Right atrium auricular region (tissue), 2 donors: ENCODE measurements around the gene KRT4. TPM values are rescaled to one million over a fixed set of nuclear protein-coding genes. Genes with fewer than 3 reads are reported as not detected.

Source experiments
- DNase-seq: peaks from one replicate; pipeline ENCODE4 v3.0.0-alpha.2; 2019; ENCODE audit warnings: low spot score
- H3K27ac ChIP-seq, 2 donors: fragments of 200-600 bp; sonication (generic); 1 replicate in 1 of 2; 2 replicates in 1 of 2; pipeline ENCODE4 v1.5.1; 2016 to 2019
- H3K27me3 ChIP-seq, 2 donors: fragments of 200-600 bp; sonication (generic); one replicate each; pipeline versions ENCODE4 v1.5.1 to v1.6.0; 2017 to 2019
- H3K36me3 ChIP-seq: fragments of 200-600 bp; sonication (generic); one replicate; pipeline ENCODE4 v1.5.1; 2016
- H3K4me1 ChIP-seq, 2 donors: fragments of 200-600 bp; sonication (generic); one replicate each; pipeline versions ENCODE4 v1.5.1 to v1.6.0; 2017 to 2019
- H3K4me3 ChIP-seq, 2 donors: fragments of 200-600 bp; sonication (generic); 1 replicate in 1 of 2; 2 replicates in 1 of 2; pipeline ENCODE4 v1.5.1; 2017 to 2019; ENCODE audit warnings: mild to moderate bottlenecking in 1 of 2, moderate library complexity in 1 of 2
- H3K9me3 ChIP-seq, 2 donors: fragments of 200-600 bp; sonication (generic); one replicate each; pipeline ENCODE4 v1.5.1; 2019
- CTCF ChIP-seq, 2 donors: fragments of 200-600 bp; sonication (generic); IDR thresholded peaks; one replicate each; pipeline ENCODE4 v1.5.1; 2019; ENCODE audit warnings: antibody characterized with exemption in 2 of 2
- total RNA-seq, 2 donors: library from RNA; depleted of rRNA; stranded (reverse); fragments of >200 nt; gene quantifications; one replicate each; pipeline ENCODE4 v1.1.0, GENCODE V29; 2016

The KRT4 gene
- total RNA-seq, 2 donors from 2014 or later, result not detected

- H3K4me1 ChIP-seq, result no peaks in the 10 kb centered on the region
- no peak for DNase-seq
- H3K36me3 ChIP-seq, result no peaks in the 10 kb centered on the region
- no peak for TF ChIP-seq CTCF (IDR thresholded peaks at IDR 0.05)
- no peaks in the 10 kb centered on the region for H3K9me3 ChIP-seq
- H3K27me3 ChIP-seq, result no peaks in the 10 kb centered on the region
- no peak overlapping the region for H3K4me3 ChIP-seq
- no peak overlapping the region for H3K27ac ChIP-seq
Measured at GRCh38 chr12:52818388-52818787, 4.5 kb upstream of the KRT4 start.

- Histone ChIP-seq H3K27me3 (no peaks in the 10 kb centered on the region), H3K9me3 (no peaks in the 10 kb centered on the region), H3K4me1 (no peaks in the 10 kb centered on the region), H3K27ac (no peak overlapping the region), H3K36me3 (no peaks in the 10 kb centered on the region), H3K4me3 (no peak overlapping the region)
- no peak for DNase-seq
- no peak for TF ChIP-seq CTCF (IDR thresholded peaks at IDR 0.05)
Measured at GRCh38 chr12:52817699-52818238, 3.9 kb upstream of the KRT4 start.

GRCh38 chr12:52817003-52817698 lies 3.2 kb upstream of the KRT4 start:
- H3K27me3 ChIP-seq, result no peaks in the 10 kb centered on the region
- no peaks in the 10 kb centered on the region for H3K4me1 ChIP-seq

GRCh38 chr12:52815676-52816588 lies 2.0 kb upstream of the KRT4 start:
- Histone ChIP-seq H3K4me1 (no peaks in the 10 kb centered on the region), H3K36me3 (no peaks in the 10 kb centered on the region), H3K27ac (no peak overlapping the region), H3K27me3 (no peaks in the 10 kb centered on the region), H3K9me3 (no peaks in the 10 kb centered on the region), H3K4me3 (no peak overlapping the region)
- TF ChIP-seq CTCF (IDR thresholded peaks at IDR 0.05), result no peak
- no peak for DNase-seq

More at GRCh38 chr12:52817003-52817698, 3.2 kb upstream of the KRT4 start:
- no peak overlapping the region for H3K27ac ChIP-seq
- no peak for TF ChIP-seq CTCF (IDR thresholded peaks at IDR 0.05)
- H3K9me3 ChIP-seq, result no peaks in the 10 kb centered on the region
- DNase-seq, result no peak
- H3K36me3 ChIP-seq, result no peaks in the 10 kb centered on the region
- no peak overlapping the region for H3K4me3 ChIP-seq

- no peak overlapping the region for H3K4me3 ChIP-seq
- no peaks in the 10 kb centered on the region for H3K4me1 ChIP-seq
- no peaks in the 10 kb centered on the region for H3K9me3 ChIP-seq
- H3K27me3 ChIP-seq, result no peaks in the 10 kb centered on the region
- no peak overlapping the region for H3K27ac ChIP-seq
- no peak for TF ChIP-seq CTCF (IDR thresholded peaks at IDR 0.05)
- DNase-seq, result no peak
- H3K36me3 ChIP-seq, result no peaks in the 10 kb centered on the region
Measured at GRCh38 chr12:52815161-52815560, 1.2 kb upstream of the KRT4 start.
